Mammary epithelial cell (primary cell): ENCODE results near the gene PRKN.

Experiments
- EZH2 ChIP-seq: IDR thresholded peaks from 2 replicates; pipeline ENCODE4 v1.6.1; 2012; ENCODE audit warnings: low read length, inconsistent platforms, borderline replicate concordance
- TF ChIP-seq, protein P1 (sequence below), 2 donors: IDR thresholded peaks in 1 of 2; conservative IDR thresholded peaks in 1 of 2; 2 replicates each; pipeline ENCODE4 v1.5.1; 2011 to 2012; ENCODE audit warnings: inconsistent platforms in 2 of 2, low read length in 2 of 2, mild to moderate bottlenecking in 2 of 2, control low read depth in 1 of 2, low read depth in 1 of 2; ENCODE audit not compliant: insufficient read depth in 1 of 2; ENCODE audit errors: extremely low read depth in 1 of 2

DNA sequence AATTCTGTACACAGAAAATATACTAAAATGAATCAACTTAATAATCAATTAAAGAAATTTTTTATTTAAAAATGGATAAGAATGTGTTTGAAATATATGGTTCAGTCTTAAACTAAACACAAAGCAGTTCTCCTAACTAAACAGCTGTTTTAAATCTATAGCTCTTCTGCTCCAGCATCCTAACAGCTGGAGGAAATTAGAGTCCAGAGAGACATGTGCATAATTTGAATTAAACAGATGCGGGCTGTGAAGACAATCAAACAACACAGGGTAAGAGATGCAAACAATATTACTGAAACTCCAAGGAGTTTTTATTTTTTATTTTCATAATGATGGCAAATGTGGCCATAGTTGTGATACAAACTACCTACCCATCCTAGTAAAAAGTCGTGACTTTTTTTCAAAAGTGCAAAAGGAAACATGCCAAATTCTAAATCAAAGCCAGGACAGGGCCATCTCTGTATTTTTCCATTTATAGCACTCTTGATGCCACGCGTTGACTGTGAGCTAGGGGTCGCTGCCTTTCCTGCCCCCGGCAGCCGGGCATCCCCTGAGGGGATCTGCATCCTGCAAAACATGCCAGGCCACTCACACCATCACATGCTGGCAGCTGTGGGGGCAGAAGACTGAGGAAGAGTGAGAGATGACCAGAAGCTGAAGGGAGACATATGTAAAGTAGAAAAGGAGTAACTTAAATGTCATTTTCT, 310.6 kb downstream of the PRKN start:
- TF ChIP-seq EZH2 = no peak
- TF ChIP-seq, protein P1, sequence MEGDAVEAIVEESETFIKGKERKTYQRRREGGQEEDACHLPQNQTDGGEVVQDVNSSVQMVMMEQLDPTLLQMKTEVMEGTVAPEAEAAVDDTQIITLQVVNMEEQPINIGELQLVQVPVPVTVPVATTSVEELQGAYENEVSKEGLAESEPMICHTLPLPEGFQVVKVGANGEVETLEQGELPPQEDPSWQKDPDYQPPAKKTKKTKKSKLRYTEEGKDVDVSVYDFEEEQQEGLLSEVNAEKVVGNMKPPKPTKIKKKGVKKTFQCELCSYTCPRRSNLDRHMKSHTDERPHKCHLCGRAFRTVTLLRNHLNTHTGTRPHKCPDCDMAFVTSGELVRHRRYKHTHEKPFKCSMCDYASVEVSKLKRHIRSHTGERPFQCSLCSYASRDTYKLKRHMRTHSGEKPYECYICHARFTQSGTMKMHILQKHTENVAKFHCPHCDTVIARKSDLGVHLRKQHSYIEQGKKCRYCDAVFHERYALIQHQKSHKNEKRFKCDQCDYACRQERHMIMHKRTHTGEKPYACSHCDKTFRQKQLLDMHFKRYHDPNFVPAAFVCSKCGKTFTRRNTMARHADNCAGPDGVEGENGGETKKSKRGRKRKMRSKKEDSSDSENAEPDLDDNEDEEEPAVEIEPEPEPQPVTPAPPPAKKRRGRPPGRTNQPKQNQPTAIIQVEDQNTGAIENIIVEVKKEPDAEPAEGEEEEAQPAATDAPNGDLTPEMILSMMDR (conservative IDR thresholded peaks at IDR 0.05 in 1 of 2, IDR thresholded peaks at IDR 0.05 in 1 of 2; ENCODE audit: extremely low read depth in 1 of 2, insufficient read depth in 1 of 2, low read depth in 1 of 2, low read length in 2 of 2) = no peak
